Endodermal cell (in vitro differentiated cells): ENCODE data around the gene PRR35. TPM values are rescaled to one million over a fixed set of nuclear protein-coding genes. Genes with fewer than 3 reads are reported as not detected.

Source experiments
- DNase-seq: peaks from one replicate; pipeline ENCODE4 v3.0.0-alpha.2; 2017
- H3K27ac ChIP-seq: 2 replicates; pipeline ENCODE4 v1.5.1; 2013; ENCODE audit warnings: mild to moderate bottlenecking, low read depth, low read length, moderate library complexity
- H3K27me3 ChIP-seq: 2 replicates; pipeline ENCODE4 v1.6.1; 2013; ENCODE audit warnings: mild to moderate bottlenecking, low read length, moderate library complexity; ENCODE audit not compliant: insufficient read depth, control insufficient read depth, poor library complexity, severe bottlenecking
- H3K36me3 ChIP-seq: 2 replicates; pipeline ENCODE4 v1.7.0; 2013; ENCODE audit warnings: mild to moderate bottlenecking, low read length, moderate library complexity; ENCODE audit not compliant: control insufficient read depth, insufficient read depth
- H3K4me1 ChIP-seq: one replicate; pipeline ENCODE4 v1.7.0; 2013; ENCODE audit warnings: low read length; ENCODE audit not compliant: control insufficient read depth, insufficient read depth
- H3K4me3 ChIP-seq: 2 replicates; pipeline ENCODE4 v1.5.1; 2013; ENCODE audit warnings: mild to moderate bottlenecking, low read length, moderate library complexity
- H3K9ac ChIP-seq: 2 replicates; pipeline ENCODE4 v1.6.1; 2013; ENCODE audit warnings: mild to moderate bottlenecking, low read length, moderate library complexity; ENCODE audit not compliant: poor library complexity, severe bottlenecking; ENCODE audit errors: extremely low read depth
- H3K9me3 ChIP-seq: 2 replicates; pipeline ENCODE4 v1.6.1; 2013; ENCODE audit warnings: mild to moderate bottlenecking, low read length, moderate library complexity; ENCODE audit not compliant: control insufficient read depth
- H3K27ac Mint-ChIP-seq: 2 replicates; pipeline ENCODE4 v1.8.0; 2020; ENCODE audit warnings: mixed read lengths
- H3K27me3 Mint-ChIP-seq: 2 replicates; pipeline ENCODE4 v1.8.0; 2021; ENCODE audit warnings: mild to moderate bottlenecking, mixed read lengths; ENCODE audit not compliant: insufficient read depth
- H3K36me3 Mint-ChIP-seq: 2 replicates; pipeline ENCODE4 v1.8.0; 2020; ENCODE audit warnings: low read depth, mixed read lengths
- H3K4me1 Mint-ChIP-seq: 2 replicates; pipeline ENCODE4 v1.8.0; 2020; ENCODE audit warnings: mixed read lengths
- H3K4me3 Mint-ChIP-seq: 2 replicates; pipeline ENCODE4 v1.8.0; 2020; ENCODE audit warnings: mild to moderate bottlenecking, moderate library complexity, mixed read lengths
- H3K9me3 Mint-ChIP-seq: 2 replicates; pipeline ENCODE4 v1.8.0; 2020; ENCODE audit warnings: mild to moderate bottlenecking, mixed read lengths
- WGBS, 2 experiments: methylation state at CpG; one replicate each; pipeline versions ENCODE4 v1.1.5 to v1.1.7; 2013; ENCODE audit warnings: missing lambda C conversion rate in 2 of 2, mixed read lengths in 1 of 2; ENCODE audit not compliant: insufficient coverage in 1 of 2, insufficient read length in 1 of 2; 5-methylcytosine and 5-hydroxymethylcytosine counted together
- total RNA-seq, 2 donors: library from RNA; stranded (reverse); fragmentation: NEBNext Ultra II Directional in 1 of 2; extraction: Animal tissue kit (Norgen Biotek cat#: 25700) in 1 of 2; gene quantifications; 2 replicates in 1 of 2; 3 replicates in 1 of 2; pipeline ENCODE4 v1.2.1, GENCODE V29; 2021
- TF ChIP-seq, protein P1 (sequence below): fragments of 200-600 bp; sonication (generic); conservative IDR thresholded peaks from 2 replicates; pipeline ENCODE4 v1.5.0; 2021; ENCODE audit warnings: antibody characterized with exemption, mild to moderate bottlenecking

Gene PRR35
- total RNA-seq, 2 donors from 2014 or later = 0.29 to 0.62 TPM

DNA sequence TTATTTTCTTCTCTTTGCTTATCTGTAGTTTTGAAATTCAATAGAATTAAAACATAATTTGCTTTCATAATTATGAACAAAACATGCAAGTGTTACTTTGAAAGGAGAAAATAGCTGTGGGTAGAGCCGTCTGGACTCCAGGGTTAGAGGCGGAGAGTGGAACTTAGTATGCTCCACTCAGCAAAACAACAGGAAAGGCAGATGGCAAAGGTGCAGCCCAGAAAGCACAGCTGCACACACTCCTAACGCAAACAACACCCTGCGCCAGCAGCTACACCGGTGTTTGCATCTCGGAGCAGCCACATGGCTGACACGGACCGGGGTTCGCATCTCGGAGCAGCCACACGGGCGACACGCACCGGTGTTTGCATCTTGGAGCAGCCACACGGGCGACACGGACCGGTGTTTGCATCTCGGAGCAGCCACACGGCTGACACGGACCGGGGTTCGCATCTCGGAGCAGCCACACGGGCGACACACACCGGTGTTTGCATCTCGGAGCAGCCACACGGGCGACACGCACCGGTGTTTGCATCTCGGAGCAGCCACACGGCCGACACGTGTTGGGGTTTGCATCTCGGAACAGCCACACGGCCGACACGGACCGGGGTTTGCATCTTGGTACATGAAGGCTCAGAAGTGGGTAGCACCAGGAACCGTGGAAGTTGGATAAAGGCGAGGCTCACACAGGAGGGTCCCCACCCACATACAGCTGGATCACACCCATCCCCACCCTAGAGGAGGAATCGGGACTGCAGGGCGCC, 44.8 kb upstream of the PRR35 start:
- Histone ChIP-seq H3K4me1 (no peaks in the 10 kb centered on the region), H3K9me3 (no peaks in the 10 kb centered on the region), H3K4me3 (no peak overlapping the region), H3K27me3 (no peaks in the 10 kb centered on the region), H3K27ac (no peak overlapping the region), H3K9ac (no peak overlapping the region), H3K36me3 (peaks cover 16% of the 10 kb centered on the region)
- H3K36me3 Mint-ChIP-seq = peaks cover 29% of the 10 kb centered on the region
- H3K4me1 Mint-ChIP-seq = no peaks in the 10 kb centered on the region
- TF ChIP-seq, protein P1, sequence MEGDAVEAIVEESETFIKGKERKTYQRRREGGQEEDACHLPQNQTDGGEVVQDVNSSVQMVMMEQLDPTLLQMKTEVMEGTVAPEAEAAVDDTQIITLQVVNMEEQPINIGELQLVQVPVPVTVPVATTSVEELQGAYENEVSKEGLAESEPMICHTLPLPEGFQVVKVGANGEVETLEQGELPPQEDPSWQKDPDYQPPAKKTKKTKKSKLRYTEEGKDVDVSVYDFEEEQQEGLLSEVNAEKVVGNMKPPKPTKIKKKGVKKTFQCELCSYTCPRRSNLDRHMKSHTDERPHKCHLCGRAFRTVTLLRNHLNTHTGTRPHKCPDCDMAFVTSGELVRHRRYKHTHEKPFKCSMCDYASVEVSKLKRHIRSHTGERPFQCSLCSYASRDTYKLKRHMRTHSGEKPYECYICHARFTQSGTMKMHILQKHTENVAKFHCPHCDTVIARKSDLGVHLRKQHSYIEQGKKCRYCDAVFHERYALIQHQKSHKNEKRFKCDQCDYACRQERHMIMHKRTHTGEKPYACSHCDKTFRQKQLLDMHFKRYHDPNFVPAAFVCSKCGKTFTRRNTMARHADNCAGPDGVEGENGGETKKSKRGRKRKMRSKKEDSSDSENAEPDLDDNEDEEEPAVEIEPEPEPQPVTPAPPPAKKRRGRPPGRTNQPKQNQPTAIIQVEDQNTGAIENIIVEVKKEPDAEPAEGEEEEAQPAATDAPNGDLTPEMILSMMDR = no peak
- no peaks in the 10 kb centered on the region for H3K27me3 Mint-ChIP-seq
- 93 to 94% methylated on average over 29 to 45 of the region's 45 CpGs for WGBS, 2 experiments
- H3K9me3 Mint-ChIP-seq = no peaks in the 10 kb centered on the region
- no peak overlapping the region for H3K27ac Mint-ChIP-seq
- no peak for DNase-seq
- H3K4me3 Mint-ChIP-seq = no peak overlapping the region

DNA sequence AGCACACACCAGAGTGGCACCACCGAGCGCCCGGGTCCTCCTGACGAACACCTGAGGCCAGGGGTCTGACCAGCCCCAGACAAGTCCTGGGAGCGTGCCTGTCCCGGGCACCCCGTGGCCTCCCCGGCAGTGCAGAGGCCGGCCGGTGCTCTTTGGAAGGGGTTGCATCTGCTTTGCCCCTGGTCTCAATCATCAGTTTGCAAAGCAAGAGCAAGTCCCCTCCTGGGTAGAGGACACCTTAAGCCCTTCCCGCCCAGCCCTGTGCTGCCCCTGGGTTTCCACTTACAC, 44.3 kb upstream of the PRR35 start:
- H3K27me3 ChIP-seq = no peaks in the 10 kb centered on the region
- no peak overlapping the region for H3K4me3 Mint-ChIP-seq
- 97 to 100% methylated on average over 4 to 11 of the region's 11 CpGs for whole genome bisulfite sequencing, 2 experiments

DNA sequence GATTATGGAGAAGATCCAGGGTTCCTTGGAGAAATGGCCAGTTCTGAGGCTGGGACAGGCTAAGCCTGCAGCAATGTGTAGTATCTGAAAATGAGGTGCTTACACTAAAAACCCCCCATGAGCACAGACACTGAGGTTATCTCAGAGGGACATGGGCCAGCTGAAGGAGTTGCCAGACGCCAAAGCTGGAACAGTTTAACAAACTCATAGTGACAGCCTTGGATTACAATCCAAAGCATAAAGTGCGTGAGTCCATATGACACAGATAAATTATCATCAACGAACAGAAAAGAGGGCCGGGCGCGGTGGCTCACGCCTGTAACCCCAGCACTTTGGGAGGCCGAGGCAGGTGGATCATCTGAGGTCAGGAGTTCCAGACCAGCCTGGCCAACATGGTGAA, 43.9 kb upstream of the PRR35 start:
- H3K27me3 Mint-ChIP-seq = no peaks in the 10 kb centered on the region
- WGBS, 2 experiments = 97 to 100% methylated on average over 4 to 8 of the region's 8 CpGs
- TF ChIP-seq, protein P1 = no peak
- Histone ChIP-seq H3K27ac (no peak overlapping the region), H3K36me3 (peaks cover 24% of the 10 kb centered on the region), H3K4me3 (no peak overlapping the region), H3K9me3 (no peaks in the 10 kb centered on the region), H3K9ac (no peak overlapping the region), H3K4me1 (no peaks in the 10 kb centered on the region), H3K27me3 (no peaks in the 10 kb centered on the region)
- no peaks in the 10 kb centered on the region for H3K4me1 Mint-ChIP-seq
- DNase-seq = no peak
- peaks cover 27% of the 10 kb centered on the region for H3K36me3 Mint-ChIP-seq
- H3K9me3 Mint-ChIP-seq = no peaks in the 10 kb centered on the region
- H3K4me3 Mint-ChIP-seq = no peak overlapping the region
- no peak overlapping the region for H3K27ac Mint-ChIP-seq

More for the DNA sequence above, 44.3 kb upstream of the PRR35 start:
- no peak overlapping the region for H3K4me3 ChIP-seq
- no peak overlapping the region for H3K27ac ChIP-seq
- H3K9ac ChIP-seq = no peak overlapping the region
- no peaks in the 10 kb centered on the region for H3K4me1 Mint-ChIP-seq
- no peak for DNase-seq
- no peaks in the 10 kb centered on the region for H3K9me3 ChIP-seq
- peaks cover 22% of the 10 kb centered on the region for H3K36me3 ChIP-seq
- no peaks in the 10 kb centered on the region for H3K4me1 ChIP-seq
- H3K27me3 Mint-ChIP-seq = no peaks in the 10 kb centered on the region
- H3K36me3 Mint-ChIP-seq = peaks cover 27% of the 10 kb centered on the region
- no peak overlapping the region for H3K27ac Mint-ChIP-seq
- TF ChIP-seq, protein P1 = no peak
- no peaks in the 10 kb centered on the region for H3K9me3 Mint-ChIP-seq
